Calu3 (cell line): ENCODE measurements around the gene NOX1. TPM values are rescaled to one million over a fixed set of nuclear protein-coding genes. Genes with fewer than 3 reads are reported as not detected.

ENCODE experiments used
- BruUV-seq: library from RNA; stranded (reverse); fragments of 400-500 nt; replicated peaks from 2 replicates; lab custom pipeline; 2021; lab: Mats Ljungman, UMichigan
- CTCF ChIA-PET: fragments of 300-600 bp; sonication (Branson Sonifier 250); formaldehyde crosslinking; loops from one replicate; lab custom pipeline; 2022; ENCODE audit warnings: antibody characterized with exemption; lab: Charles Lee
- DNase-seq: peaks from one replicate; pipeline ENCODE4 v3.0.0; 2022
- H3K27ac Mint-ChIP-seq: one replicate; pipeline ENCODE4 v1.8.0; 2022; ENCODE audit warnings: mixed read lengths; ENCODE audit not compliant: unreplicated experiment
- H3K27me3 Mint-ChIP-seq: one replicate; pipeline ENCODE4 v1.8.0; 2022; ENCODE audit warnings: mixed read lengths; ENCODE audit not compliant: unreplicated experiment
- H3K36me3 Mint-ChIP-seq: one replicate; pipeline ENCODE4 v1.8.0; 2022; ENCODE audit warnings: mild to moderate bottlenecking, moderate library complexity, mixed read lengths; ENCODE audit not compliant: insufficient read depth, unreplicated experiment
- H3K4me1 Mint-ChIP-seq: one replicate; pipeline ENCODE4 v1.8.0; 2022; ENCODE audit warnings: mild to moderate bottlenecking, low read depth, mixed read lengths; ENCODE audit not compliant: unreplicated experiment
- H3K4me3 Mint-ChIP-seq: one replicate; pipeline ENCODE4 v1.8.0; 2022; ENCODE audit warnings: mild to moderate bottlenecking, low read depth, moderate library complexity, mixed read lengths; ENCODE audit not compliant: unreplicated experiment
- H3K9me3 Mint-ChIP-seq: one replicate; pipeline ENCODE4 v1.8.0; 2022; ENCODE audit warnings: low read depth, mixed read lengths; ENCODE audit not compliant: unreplicated experiment
- intact Hi-C: fragments of 100-400 bp; cut with micrococcal nuclease; formaldehyde crosslinking; loops from one replicate; pipeline ENCODE4 v1.10.0; 2022; ENCODE audit not compliant: unreplicated experiment
- total RNA-seq: library from RNA; stranded (reverse); gene quantifications from 2 replicates; pipeline ENCODE4 v1.2.3, GENCODE V29; 2022
- TF ChIP-seq, protein P1 (sequence below): fragments of 200-600 bp; IDR thresholded peaks from one replicate; pipeline ENCODE4 v1.8.0; 2022; ENCODE audit warnings: antibody characterized with exemption; ENCODE audit not compliant: unreplicated experiment

Gene NOX1
- total RNA-seq, 1 experiment from 2014 or later, result not detected

- intact Hi-C loops, result no loop called here
- TF ChIP-seq, protein P1, sequence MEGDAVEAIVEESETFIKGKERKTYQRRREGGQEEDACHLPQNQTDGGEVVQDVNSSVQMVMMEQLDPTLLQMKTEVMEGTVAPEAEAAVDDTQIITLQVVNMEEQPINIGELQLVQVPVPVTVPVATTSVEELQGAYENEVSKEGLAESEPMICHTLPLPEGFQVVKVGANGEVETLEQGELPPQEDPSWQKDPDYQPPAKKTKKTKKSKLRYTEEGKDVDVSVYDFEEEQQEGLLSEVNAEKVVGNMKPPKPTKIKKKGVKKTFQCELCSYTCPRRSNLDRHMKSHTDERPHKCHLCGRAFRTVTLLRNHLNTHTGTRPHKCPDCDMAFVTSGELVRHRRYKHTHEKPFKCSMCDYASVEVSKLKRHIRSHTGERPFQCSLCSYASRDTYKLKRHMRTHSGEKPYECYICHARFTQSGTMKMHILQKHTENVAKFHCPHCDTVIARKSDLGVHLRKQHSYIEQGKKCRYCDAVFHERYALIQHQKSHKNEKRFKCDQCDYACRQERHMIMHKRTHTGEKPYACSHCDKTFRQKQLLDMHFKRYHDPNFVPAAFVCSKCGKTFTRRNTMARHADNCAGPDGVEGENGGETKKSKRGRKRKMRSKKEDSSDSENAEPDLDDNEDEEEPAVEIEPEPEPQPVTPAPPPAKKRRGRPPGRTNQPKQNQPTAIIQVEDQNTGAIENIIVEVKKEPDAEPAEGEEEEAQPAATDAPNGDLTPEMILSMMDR, result no peak
- no peaks in the 10 kb centered on the region for H3K9me3 Mint-ChIP-seq
- no peak for DNase-seq
- no TSS peak for BruUV-seq
- no peaks in the 10 kb centered on the region for H3K27me3 Mint-ChIP-seq
- peaks cover 38% of the 10 kb centered on the region for H3K36me3 Mint-ChIP-seq
- CTCF ChIA-PET, result no interaction called here
- H3K4me3 Mint-ChIP-seq, result no peak overlapping the region
- peak overlapping the region; percentile 66 for H3K27ac Mint-ChIP-seq
- H3K4me1 Mint-ChIP-seq, result peaks cover 10% of the 10 kb centered on the region
Observed at GRCh38 chrX:100831219-100831946, 42.8 kb downstream of the NOX1 start.

DNA sequence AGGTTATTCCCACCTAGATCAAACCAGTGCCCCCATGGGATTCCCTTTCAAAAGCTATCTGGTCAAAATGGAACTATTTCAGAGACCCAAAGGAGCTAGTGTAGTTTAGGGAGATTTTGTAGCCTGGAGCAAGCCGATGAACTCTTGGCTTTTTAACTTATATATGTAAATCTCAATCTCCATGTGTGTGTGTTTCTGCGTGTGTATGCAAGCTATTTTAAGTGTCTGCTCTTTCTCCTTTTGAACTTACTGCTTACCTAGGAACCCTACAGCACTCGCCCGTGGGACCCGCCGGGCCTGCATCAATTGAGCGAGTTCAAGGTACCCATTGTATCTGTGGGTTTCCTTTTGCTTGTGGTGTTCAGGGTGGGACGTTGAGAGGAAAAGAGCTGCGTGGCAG, 43.6 kb downstream of the NOX1 start:
- TF ChIP-seq, protein P1, result no peak
- no peak for DNase-seq
- Mint-ChIP-seq H3K27me3 (no peaks in the 10 kb centered on the region), H3K27ac (no peak overlapping the region), H3K36me3 (peaks cover 45% of the 10 kb centered on the region), H3K4me3 (no peak overlapping the region), H3K9me3 (no peaks in the 10 kb centered on the region), H3K4me1 (peaks cover 10% of the 10 kb centered on the region)
- CTCF ChIA-PET, result no interaction called here
- intact Hi-C loops, result no loop called here
- no TSS peak for BruUV-seq

DNA sequence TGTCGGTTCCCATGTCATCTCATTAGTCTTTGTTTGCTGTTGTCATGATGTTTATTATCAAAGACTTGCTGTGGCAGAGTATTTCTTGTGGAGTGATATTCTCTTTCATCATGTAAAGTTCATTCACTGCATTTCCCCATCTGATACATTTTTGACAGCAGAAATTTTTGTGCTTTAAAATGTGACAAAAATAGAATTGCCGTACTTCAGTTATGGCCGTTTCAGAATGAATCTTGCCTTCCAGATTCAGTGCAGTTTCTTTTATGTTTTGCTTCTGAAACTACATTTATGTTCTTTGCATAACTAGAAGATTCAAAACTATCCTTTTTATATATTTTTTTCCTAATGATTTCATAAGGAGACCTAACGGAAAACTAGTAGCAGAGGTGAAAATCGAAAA, 44.0 kb downstream of the NOX1 start:
- peak overlapping the region; percentile 23 for H3K27ac Mint-ChIP-seq
- CTCF ChIA-PET, result no interaction called here
- H3K27me3 Mint-ChIP-seq, result no peaks in the 10 kb centered on the region
- peaks cover 45% of the 10 kb centered on the region for H3K36me3 Mint-ChIP-seq
- no peaks in the 10 kb centered on the region for H3K9me3 Mint-ChIP-seq
- TF ChIP-seq, protein P1, result no peak
- intact Hi-C loops, result no loop called here
- no TSS peak for BruUV-seq
- H3K4me3 Mint-ChIP-seq, result no peak overlapping the region
- H3K4me1 Mint-ChIP-seq, result peaks cover 10% of the 10 kb centered on the region
- DNase-seq, result no peak

- no peak overlapping the region for H3K4me3 Mint-ChIP-seq
- no peaks in the 10 kb centered on the region for H3K27me3 Mint-ChIP-seq
- TF ChIP-seq, protein P1, result no peak
- intact Hi-C loops, result no loop called here
- no peak for DNase-seq
- peaks cover 45% of the 10 kb centered on the region for H3K36me3 Mint-ChIP-seq
- H3K27ac Mint-ChIP-seq, result peak overlapping the region; percentile 23
- H3K4me1 Mint-ChIP-seq, result peaks cover 10% of the 10 kb centered on the region
- CTCF ChIA-PET, result no interaction called here
- no peaks in the 10 kb centered on the region for H3K9me3 Mint-ChIP-seq
- BruUV-seq, result no TSS peak
Observed at GRCh38 chrX:100829730-100830129, 44.4 kb downstream of the NOX1 start.
